Adrenal gland (tissue), 12 donors: ENCODE measurements around the gene TDP2. TPM values are rescaled to one million over a fixed set of nuclear protein-coding genes. Genes with fewer than 3 reads are reported as not detected.

Experiments used
- DNase-seq, 7 donors: peaks; one replicate each; pipeline ENCODE4 v3.0.0-alpha.2; 2019 to 2020
- H3K27ac ChIP-seq, 5 donors: fragments of 200-600 bp; sonication (generic) in 4 of 5; 1 replicate in 3 of 5; 2 replicates in 2 of 5; pipeline versions ENCODE4 v1.5.1 to v1.8.0; 2016 to 2020; ENCODE audit warnings: mild to moderate bottlenecking in 1 of 5
- H3K27me3 ChIP-seq: fragments of 200-600 bp; 2 replicates; pipeline ENCODE4 v1.8.0; 2021
- H3K36me3 ChIP-seq, 2 donors: fragments of 200-600 bp; replicated peaks in 1 of 2; 1 replicate in 1 of 2; 2 replicates in 1 of 2; pipeline versions ENCODE4 v1.5.1 to v1.8.0; 2018 to 2022
- H3K4me1 ChIP-seq, 2 donors: fragments of 200-600 bp; replicated peaks in 1 of 2; 1 replicate in 1 of 2; 2 replicates in 1 of 2; pipeline versions ENCODE4 v1.5.1 to v1.8.0; 2018 to 2021
- H3K4me3 ChIP-seq, 4 donors: fragments of 200-600 bp; sonication (generic) in 3 of 4; one replicate each; pipeline ENCODE4 v1.5.1; 2016 to 2018
- H3K9me3 ChIP-seq, 3 donors: fragments of 200-600 bp; sonication (generic) in 1 of 3; replicated peaks in 1 of 3; 1 replicate in 2 of 3; 2 replicates in 1 of 3; pipeline versions ENCODE4 v1.5.1 to v1.8.0; 2016 to 2021
- POLR2A ChIP-seq, 2 donors: fragments of 450-650 bp; IDR thresholded peaks; one replicate each; pipeline ENCODE4 v1.6.1; 2017; ENCODE audit warnings: antibody characterized with exemption in 2 of 2, mild to moderate bottlenecking in 2 of 2, moderate library complexity in 1 of 2
- WGBS, 4 donors: extraction: QIAGEN DNeasy Blood & Tissue Kit in 2 of 4; methylation state at CpG; one replicate each; pipeline versions ENCODE4 v1.1.5 to v1.1.7; 2013 to 2017; 5-methylcytosine and 5-hydroxymethylcytosine counted together
- intact Hi-C, 2 donors: fragments of 100-400 bp; cut with DNase I; formaldehyde crosslinking; loops; one replicate each; pipeline versions ENCODE4 v1.14.1 to v1.15.0; 2022 to 2023
- polyA plus RNA-seq, 3 donors: library from polyadenylated mRNA; stranded (reverse); fragments of 200-250 nt in 2 of 3; fragments of 350-450 nt in 1 of 3; fragmentation: Illumina TruSeq in 1 of 3; extraction: RNeasy Lipid Tissue Mini Kit (QIAGEN cat#74804) in 1 of 3; gene quantifications; one replicate each; pipeline ENCODE4 v1.2.3, GENCODE V29; 2013 to 2014
- total RNA-seq, 9 donors: library from RNA; depleted of rRNA in 4 of 9; stranded (reverse); fragments of >200 nt in 4 of 9; fragments of 120-200 nt in 1 of 9; fragmentation: NEBNext Ultra II Directional in 1 of 9; extraction: Animal tissue kit (Norgen Biotek cat#: 25700) in 1 of 9; gene quantifications; one replicate each; pipeline versions ENCODE4 v1.1.0 to v1.2.4, GENCODE V29; 2013 to 2023
- TF ChIP-seq, protein P1 (sequence below), 6 experiments: fragments of 450-650 bp in 4 of 6; fragments of 200-600 bp in 2 of 6; sonication (generic) in 1 of 6; IDR thresholded peaks; 1 replicate in 5 of 6; 2 replicates in 1 of 6; pipeline versions ENCODE4 v1.5.1 to v1.8.0; 2016 to 2021; ENCODE audit warnings: antibody characterized with exemption in 6 of 6, mild to moderate bottlenecking in 2 of 6, moderate library complexity in 1 of 6
- donor health status: healthy with polysubstance abuse.
- donor health status: Bipolar disorder and iron deficiency.
- donor health status: DM: yes; HTN: yes; CAD: no.
- donor health status: DM: no; HTN: no; CAD: no.
- donor health status: DM: no; HTN: no; CAD: no.
- donor health status: DM: yes; HTN: yes; CAD: no.

Gene TDP2
- total and polyA plus RNA-seq, 12 donors: 12.9 to 55.8 (median 33.0) TPM

DNA sequence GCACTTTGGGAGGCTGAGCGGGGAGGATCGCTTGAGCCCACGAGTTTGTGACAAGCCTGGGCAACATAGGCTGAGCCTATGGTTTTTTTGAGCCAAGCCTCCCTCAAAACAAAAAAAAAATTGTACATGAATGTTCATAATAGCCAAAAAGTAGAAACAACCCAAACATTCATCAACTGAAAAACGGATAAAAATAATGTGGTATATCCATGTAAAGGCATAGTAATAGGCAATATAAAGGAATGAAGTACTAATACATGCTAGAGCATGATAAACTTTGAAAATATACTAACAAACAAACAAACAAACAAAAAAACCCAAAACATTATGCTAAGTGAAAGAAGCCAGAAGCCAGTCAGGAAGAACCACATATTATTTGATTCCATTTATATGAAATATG lies 56.0 kb downstream of the TDP2 start:
- no peaks in the 10 kb centered on the region for H3K9me3 ChIP-seq
- H3K4me1 ChIP-seq: no peaks in the 10 kb centered on the region
- TF ChIP-seq, protein P1, sequence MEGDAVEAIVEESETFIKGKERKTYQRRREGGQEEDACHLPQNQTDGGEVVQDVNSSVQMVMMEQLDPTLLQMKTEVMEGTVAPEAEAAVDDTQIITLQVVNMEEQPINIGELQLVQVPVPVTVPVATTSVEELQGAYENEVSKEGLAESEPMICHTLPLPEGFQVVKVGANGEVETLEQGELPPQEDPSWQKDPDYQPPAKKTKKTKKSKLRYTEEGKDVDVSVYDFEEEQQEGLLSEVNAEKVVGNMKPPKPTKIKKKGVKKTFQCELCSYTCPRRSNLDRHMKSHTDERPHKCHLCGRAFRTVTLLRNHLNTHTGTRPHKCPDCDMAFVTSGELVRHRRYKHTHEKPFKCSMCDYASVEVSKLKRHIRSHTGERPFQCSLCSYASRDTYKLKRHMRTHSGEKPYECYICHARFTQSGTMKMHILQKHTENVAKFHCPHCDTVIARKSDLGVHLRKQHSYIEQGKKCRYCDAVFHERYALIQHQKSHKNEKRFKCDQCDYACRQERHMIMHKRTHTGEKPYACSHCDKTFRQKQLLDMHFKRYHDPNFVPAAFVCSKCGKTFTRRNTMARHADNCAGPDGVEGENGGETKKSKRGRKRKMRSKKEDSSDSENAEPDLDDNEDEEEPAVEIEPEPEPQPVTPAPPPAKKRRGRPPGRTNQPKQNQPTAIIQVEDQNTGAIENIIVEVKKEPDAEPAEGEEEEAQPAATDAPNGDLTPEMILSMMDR (IDR thresholded peaks at IDR 0.05): no peak
- TF ChIP-seq POLR2A (IDR thresholded peaks at IDR 0.05): no peak
- no peak for DNase-seq
- H3K36me3 ChIP-seq: no peaks in the 10 kb centered on the region
- intact Hi-C loops: no loop called here
- 87 to 93% (median 91%) methylated on average over 4 of the region's 4 CpGs for WGBS, 4 donors
- H3K4me3 ChIP-seq: no peak overlapping the region
- H3K27ac ChIP-seq: no peak overlapping the region
- H3K27me3 ChIP-seq: no peaks in the 10 kb centered on the region

DNA sequence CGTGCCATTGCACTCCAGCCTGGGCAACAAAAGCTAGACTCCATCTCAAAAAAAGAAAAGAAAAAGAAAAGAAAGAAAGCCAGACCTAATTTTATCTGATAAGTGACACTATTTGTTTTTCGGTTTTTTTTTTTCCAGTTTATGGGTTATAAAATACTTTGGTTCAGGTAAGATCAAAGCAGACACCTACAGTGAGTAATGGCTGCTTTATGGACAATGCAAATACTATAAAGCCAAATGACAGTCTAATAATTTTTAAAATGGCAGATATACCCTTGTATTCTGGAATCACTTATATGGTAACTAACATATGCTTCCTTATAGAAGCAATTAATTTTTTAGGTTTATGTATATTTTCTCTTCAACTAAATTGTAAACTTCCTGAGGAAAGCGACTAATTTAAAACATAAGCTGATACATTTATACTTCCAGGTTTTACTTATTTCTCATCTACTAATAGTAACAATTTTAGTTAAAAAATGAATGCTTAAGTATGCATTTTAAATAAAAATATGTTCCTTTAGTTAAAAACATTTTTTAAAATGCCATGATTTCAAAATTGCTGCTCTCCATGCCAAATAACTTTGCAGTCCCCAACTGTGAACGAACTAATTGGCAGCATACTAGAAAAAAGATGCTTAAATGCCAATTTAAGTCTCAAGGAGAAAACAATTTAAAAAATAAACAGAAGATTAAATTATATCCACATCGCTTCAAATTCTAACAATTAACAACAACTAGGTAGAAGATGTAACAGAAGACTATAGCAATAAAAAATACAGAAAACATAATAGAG lies 59.2 kb downstream of the TDP2 start:
- DNase-seq: no peak
- H3K4me1 ChIP-seq: no peaks in the 10 kb centered on the region
- no peak overlapping the region for H3K27ac ChIP-seq
- no peaks in the 10 kb centered on the region for H3K9me3 ChIP-seq
- H3K36me3 ChIP-seq: no peaks in the 10 kb centered on the region
- TF ChIP-seq, protein P1 (IDR thresholded peaks at IDR 0.05): no peak
- TF ChIP-seq POLR2A (IDR thresholded peaks at IDR 0.05): no peak
- no peaks in the 10 kb centered on the region for H3K27me3 ChIP-seq
- intact Hi-C loops: no loop called here
- no peak overlapping the region for H3K4me3 ChIP-seq
- 83 to 88% (median 85%) methylated on average over 5 of the region's 5 CpGs for WGBS, 4 donors

DNA sequence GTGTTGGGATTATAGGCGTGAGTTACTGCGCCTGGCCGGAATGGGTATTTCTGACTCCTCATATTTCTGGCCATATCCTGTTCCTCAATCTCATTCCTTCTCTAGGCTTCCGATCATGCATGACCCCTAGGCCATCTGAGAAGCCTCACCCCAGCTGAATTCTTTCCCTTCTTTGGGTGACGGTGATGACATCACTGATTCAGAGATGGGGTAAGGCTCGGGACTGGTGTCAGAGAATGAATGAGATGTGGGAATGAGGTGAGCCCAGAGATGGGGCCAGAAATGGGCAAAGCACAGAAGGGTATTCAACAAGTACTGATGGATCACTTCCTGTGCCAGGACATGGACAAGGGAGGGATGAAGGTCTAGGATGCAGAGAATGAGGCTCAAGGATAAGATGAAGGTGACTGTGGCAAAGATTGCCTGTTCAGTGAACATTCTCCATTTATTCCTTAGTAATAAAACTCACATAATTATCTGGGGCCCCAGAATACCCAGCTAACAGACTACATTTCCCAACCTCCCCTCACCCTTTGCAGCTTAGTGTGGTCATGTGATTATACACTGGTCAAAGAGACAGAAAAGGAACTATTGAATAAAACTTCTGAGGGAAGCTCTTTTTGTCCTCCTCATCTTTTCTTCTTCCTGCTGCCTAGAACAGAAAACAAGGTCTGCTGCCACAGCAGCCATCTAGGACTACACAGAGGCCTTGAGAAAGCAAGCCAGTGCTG lies 60.3 kb downstream of the TDP2 start:
- Histone ChIP-seq H3K27me3 (no peaks in the 10 kb centered on the region), H3K27ac (no peak overlapping the region), H3K4me1 (no peaks in the 10 kb centered on the region), H3K36me3 (no peaks in the 10 kb centered on the region), H3K9me3 (no peaks in the 10 kb centered on the region), H3K4me3 (no peak overlapping the region)
- intact Hi-C loops: no loop called here
- 88 to 94% (median 90%) methylated on average over 3 to 6 of the region's 6 CpGs for WGBS, 4 donors
- TF ChIP-seq, protein P1 (IDR thresholded peaks at IDR 0.05): no peak
- DNase-seq: no peak

DNA sequence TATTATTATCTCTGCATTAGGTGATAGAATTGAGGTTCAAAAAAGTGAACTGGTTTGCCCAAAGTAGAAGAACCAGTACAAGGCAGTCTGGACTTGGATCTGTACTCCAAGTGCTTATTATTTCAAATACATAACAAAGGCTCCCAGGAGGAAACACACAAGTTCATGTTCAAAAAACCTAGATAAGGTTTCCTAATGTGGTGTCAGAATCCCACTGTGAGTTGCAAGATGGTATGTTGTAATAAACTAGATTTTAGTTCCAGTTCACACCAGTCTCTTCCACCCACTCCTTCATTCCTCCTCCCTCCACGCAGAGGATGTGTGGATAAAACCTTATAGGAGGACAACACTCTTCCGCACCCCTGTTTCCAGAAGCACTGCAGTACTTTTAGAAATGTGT lies 63.5 kb downstream of the TDP2 start:
- WGBS, 4 donors: 88 to 92% (median 90%) methylated on average over 2 of the region's 2 CpGs
- H3K4me3 ChIP-seq: no peak overlapping the region
- no peaks in the 10 kb centered on the region for H3K27me3 ChIP-seq
- no peaks in the 10 kb centered on the region for H3K4me1 ChIP-seq
- H3K27ac ChIP-seq: no peak overlapping the region
- H3K9me3 ChIP-seq: no peaks in the 10 kb centered on the region
- DNase-seq: no peak
- intact Hi-C loops: no loop called here
- no peaks in the 10 kb centered on the region for H3K36me3 ChIP-seq
- TF ChIP-seq POLR2A (IDR thresholded peaks at IDR 0.05): no peak
- TF ChIP-seq, protein P1 (IDR thresholded peaks at IDR 0.05): no peak
